OCI-LY7 (cell line): ENCODE results near the gene SLC26A11. TPM values are rescaled to one million over a fixed set of nuclear protein-coding genes. Genes with fewer than 3 reads are reported as not detected.

Source experiments
- BruUV-seq: library from RNA; stranded (reverse); fragments of 400-500 nt; replicated peaks from 2 replicates; lab custom pipeline; 2021; lab: Mats Ljungman, UMichigan
- CTCF ChIA-PET: fragments of 300-600 bp; sonication (Branson Sonifier 250); formaldehyde crosslinking; loops from one replicate; lab custom pipeline; 2022; ENCODE audit warnings: antibody characterized with exemption; ENCODE audit not compliant: unreplicated experiment; lab: Charles Lee
- POLR2A ChIA-PET: fragments of 300-600 bp; sonication (Branson Sonifier 250); formaldehyde crosslinking; loops from one replicate; lab custom pipeline; 2022; ENCODE audit warnings: antibody characterized with exemption; lab: Charles Lee
- DNase-seq: peaks from one replicate; pipeline ENCODE4 v3.0.0-alpha.2; 2015; ENCODE audit warnings: low spot score
- H2AFZ ChIP-seq: fragments of 200-600 bp; sonication (generic), shearing (Covaris generic); 2 replicates; pipeline ENCODE4 v1.6.1; 2014; ENCODE audit warnings: mild to moderate bottlenecking, antibody characterized with exemption, low read length, moderate library complexity
- H3K27ac ChIP-seq: fragments of 200-600 bp; sonication (generic); 2 replicates; pipeline ENCODE4 v1.5.1; 2014; ENCODE audit warnings: mixed run types, low read depth, mild to moderate bottlenecking, moderate library complexity, low read length, inconsistent platforms; ENCODE audit not compliant: poor library complexity, severe bottlenecking
- H3K36me3 ChIP-seq: fragments of 200-600 bp; sonication (generic); 2 replicates; pipeline ENCODE4 v1.6.1; 2014; ENCODE audit warnings: mild to moderate bottlenecking, antibody characterized with exemption, low read length, moderate library complexity, mixed read lengths; ENCODE audit not compliant: insufficient read depth
- H3K4me1 ChIP-seq: fragments of 200-600 bp; sonication (generic); 2 replicates; pipeline ENCODE4 v1.5.1; 2014; ENCODE audit warnings: mild to moderate bottlenecking, low read length; ENCODE audit not compliant: insufficient read depth, poor library complexity, severe bottlenecking
- H3K4me2 ChIP-seq: fragments of 200-600 bp; sonication (generic); 2 replicates; pipeline ENCODE4 v1.6.1; 2014; ENCODE audit warnings: mild to moderate bottlenecking, low read length
- H3K4me3 ChIP-seq: fragments of 200-600 bp; sonication (generic); 2 replicates; pipeline ENCODE4 v1.5.1; 2014; ENCODE audit warnings: mild to moderate bottlenecking, low read depth, low read length; ENCODE audit not compliant: poor library complexity, severe bottlenecking
- H3K79me2 ChIP-seq: fragments of 200-600 bp; sonication (generic); 2 replicates; pipeline ENCODE4 v1.6.1; 2016; ENCODE audit warnings: low read depth, mild to moderate bottlenecking, low read length, moderate library complexity, mixed read lengths; ENCODE audit not compliant: insufficient read depth
- H3K9me2 ChIP-seq: fragments of 200-600 bp; sonication (generic); 2 replicates; pipeline ENCODE4 v1.6.1; 2016; ENCODE audit warnings: mild to moderate bottlenecking, low read length, mixed read lengths; ENCODE audit not compliant: insufficient read depth
- H3K9me3 ChIP-seq: fragments of 200-600 bp; sonication (generic); 2 replicates; pipeline ENCODE4 v1.6.1; 2014; ENCODE audit warnings: mild to moderate bottlenecking, mixed run types, low read length, mixed read lengths
- H4K20me1 ChIP-seq: fragments of 200-600 bp; sonication (generic); 2 replicates; pipeline ENCODE4 v1.6.1; 2014; ENCODE audit warnings: mild to moderate bottlenecking, antibody characterized with exemption, low read length, moderate library complexity, mixed read lengths; ENCODE audit not compliant: insufficient read depth
- EZH2phosphoT487 ChIP-seq: fragments of 200-600 bp; sonication (generic); IDR thresholded peaks from 2 replicates; pipeline ENCODE4 v1.6.1; 2018; ENCODE audit warnings: low read depth, borderline replicate concordance, mild to moderate bottlenecking, mixed run types, antibody characterized with exemption, low read length, moderate library complexity, mixed read lengths
- intact Hi-C: fragments of 100-400 bp; cut with micrococcal nuclease; formaldehyde crosslinking; loops from one replicate; pipeline ENCODE4 v1.10.0; 2022; ENCODE audit not compliant: unreplicated experiment
- total RNA-seq, 2 experiments: library from RNA; depleted of rRNA in 1 of 2; stranded (reverse); fragments of >200 nt in 1 of 2; shearing (Covaris generic) in 1 of 2; gene quantifications; 2 replicates each; pipeline ENCODE4 v1.2.3, GENCODE V29; 2014 to 2022
- TF ChIP-seq, protein P1 (sequence below): fragments of 200-600 bp; sonication (generic); conservative IDR thresholded peaks from 2 replicates; pipeline ENCODE4 v1.5.1; 2014; ENCODE audit warnings: mild to moderate bottlenecking, antibody characterized with exemption, low read length, moderate library complexity, mixed read lengths

The SLC26A11 gene
- total RNA-seq, 2 experiments from 2014 or later: 3.5 to 4.1 TPM

GRCh38 chr17:80187090-80187489 lies 33.1 kb upstream of the SLC26A11 start:
- no peak for TF ChIP-seq EZH2phosphoT487
- TF ChIP-seq, protein P1, sequence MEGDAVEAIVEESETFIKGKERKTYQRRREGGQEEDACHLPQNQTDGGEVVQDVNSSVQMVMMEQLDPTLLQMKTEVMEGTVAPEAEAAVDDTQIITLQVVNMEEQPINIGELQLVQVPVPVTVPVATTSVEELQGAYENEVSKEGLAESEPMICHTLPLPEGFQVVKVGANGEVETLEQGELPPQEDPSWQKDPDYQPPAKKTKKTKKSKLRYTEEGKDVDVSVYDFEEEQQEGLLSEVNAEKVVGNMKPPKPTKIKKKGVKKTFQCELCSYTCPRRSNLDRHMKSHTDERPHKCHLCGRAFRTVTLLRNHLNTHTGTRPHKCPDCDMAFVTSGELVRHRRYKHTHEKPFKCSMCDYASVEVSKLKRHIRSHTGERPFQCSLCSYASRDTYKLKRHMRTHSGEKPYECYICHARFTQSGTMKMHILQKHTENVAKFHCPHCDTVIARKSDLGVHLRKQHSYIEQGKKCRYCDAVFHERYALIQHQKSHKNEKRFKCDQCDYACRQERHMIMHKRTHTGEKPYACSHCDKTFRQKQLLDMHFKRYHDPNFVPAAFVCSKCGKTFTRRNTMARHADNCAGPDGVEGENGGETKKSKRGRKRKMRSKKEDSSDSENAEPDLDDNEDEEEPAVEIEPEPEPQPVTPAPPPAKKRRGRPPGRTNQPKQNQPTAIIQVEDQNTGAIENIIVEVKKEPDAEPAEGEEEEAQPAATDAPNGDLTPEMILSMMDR: no peak
- no peak for DNase-seq
- intact Hi-C loops: no loop called here
- no peaks in the 10 kb centered on the region for H3K9me3 ChIP-seq
- no peaks in the 10 kb centered on the region for H4K20me1 ChIP-seq
- H3K79me2 ChIP-seq: no peaks in the 10 kb centered on the region
- no peaks in the 10 kb centered on the region for H3K36me3 ChIP-seq
- H2AFZ ChIP-seq: no peak overlapping the region
- H3K9me2 ChIP-seq: no peaks in the 10 kb centered on the region
- no peak overlapping the region for H3K4me3 ChIP-seq
- CTCF ChIA-PET: interaction anchor here (0.8 kb wide), 1 partner anchor 8 kb away, joined by 4 read pairs; no protein-coding TSS in a partner anchor
- H3K4me2 ChIP-seq: no peak overlapping the region
- H3K27ac ChIP-seq: no peak overlapping the region
- H3K4me1 ChIP-seq: no peaks in the 10 kb centered on the region
- POLR2A ChIA-PET: no interaction called here
- BruUV-seq: no TSS peak

- Histone ChIP-seq H4K20me1 (no peaks in the 10 kb centered on the region), H3K4me3 (no peak overlapping the region), H3K9me3 (no peaks in the 10 kb centered on the region), H3K4me1 (no peaks in the 10 kb centered on the region), H2AFZ (no peak overlapping the region), H3K27ac (no peak overlapping the region), H3K79me2 (no peaks in the 10 kb centered on the region), H3K36me3 (no peaks in the 10 kb centered on the region), H3K9me2 (no peaks in the 10 kb centered on the region), H3K4me2 (no peak overlapping the region)
- POLR2A ChIA-PET: no interaction called here
- intact Hi-C loops: no loop called here
- no TSS peak for BruUV-seq
- CTCF ChIA-PET: interaction anchor here (0.8 kb wide), 1 partner anchor 8 kb away, joined by 4 read pairs; no protein-coding TSS in a partner anchor
- TF ChIP-seq, protein P1: no peak
- no peak for TF ChIP-seq EZH2phosphoT487
- DNase-seq: no peak
These were observed 32.7 kb upstream of the SLC26A11 start for GRCh38 chr17:80187515-80187941.

GRCh38 chr17:80189611-80190010 lies 30.6 kb upstream of the SLC26A11 start:
- Histone ChIP-seq H3K4me2 (no peak overlapping the region), H3K4me1 (no peaks in the 10 kb centered on the region), H3K9me2 (no peaks in the 10 kb centered on the region), H3K9me3 (no peaks in the 10 kb centered on the region), H3K79me2 (no peaks in the 10 kb centered on the region), H3K27ac (no peak overlapping the region), H3K4me3 (no peak overlapping the region), H4K20me1 (no peaks in the 10 kb centered on the region), H2AFZ (no peak overlapping the region), H3K36me3 (no peaks in the 10 kb centered on the region)
- no peak for DNase-seq
- BruUV-seq: no TSS peak
- CTCF ChIA-PET: no interaction called here
- POLR2A ChIA-PET: no interaction called here
- intact Hi-C loops: no loop called here
- TF ChIP-seq EZH2phosphoT487: no peak
- TF ChIP-seq, protein P1: no peak
